GM12892 (cell line): ENCODE measurements around the gene CANX.

Experiments
- POLR2A ChIP-seq: IDR thresholded peaks from 2 replicates; pipeline ENCODE4 v1.6.1; 2011; ENCODE audit warnings: low read depth, low read length, control low read depth
- POLR2AphosphoS5 ChIP-seq: IDR thresholded peaks from 2 replicates; pipeline ENCODE4 v1.6.1; 2011; ENCODE audit warnings: low read depth, low read length, control low read depth
- TAF1 ChIP-seq: IDR thresholded peaks from 2 replicates; pipeline ENCODE4 v1.6.1; 2011; ENCODE audit warnings: low read depth, mild to moderate bottlenecking, control low read depth, low read length, borderline replicate concordance

GRCh38 chr5:179758955-179759354, 60.2 kb downstream of the CANX start:
- TF ChIP-seq POLR2A (no peak), POLR2AphosphoS5 (no peak), TAF1 (no peak)
